HG03575 (cell line): Measurements from ENCODE around the gene PRSS22.

Experiments used
- ATAC-seq: cut with Tn5 transposase; IDR thresholded peaks from one replicate; pipeline ENCODE4 v1.9.1; 2021; ENCODE audit not compliant: unreplicated experiment, insufficient number of reproducible peaks, low FRiP score; ENCODE audit errors: extremely low read depth

Gene PRSS22

DNA sequence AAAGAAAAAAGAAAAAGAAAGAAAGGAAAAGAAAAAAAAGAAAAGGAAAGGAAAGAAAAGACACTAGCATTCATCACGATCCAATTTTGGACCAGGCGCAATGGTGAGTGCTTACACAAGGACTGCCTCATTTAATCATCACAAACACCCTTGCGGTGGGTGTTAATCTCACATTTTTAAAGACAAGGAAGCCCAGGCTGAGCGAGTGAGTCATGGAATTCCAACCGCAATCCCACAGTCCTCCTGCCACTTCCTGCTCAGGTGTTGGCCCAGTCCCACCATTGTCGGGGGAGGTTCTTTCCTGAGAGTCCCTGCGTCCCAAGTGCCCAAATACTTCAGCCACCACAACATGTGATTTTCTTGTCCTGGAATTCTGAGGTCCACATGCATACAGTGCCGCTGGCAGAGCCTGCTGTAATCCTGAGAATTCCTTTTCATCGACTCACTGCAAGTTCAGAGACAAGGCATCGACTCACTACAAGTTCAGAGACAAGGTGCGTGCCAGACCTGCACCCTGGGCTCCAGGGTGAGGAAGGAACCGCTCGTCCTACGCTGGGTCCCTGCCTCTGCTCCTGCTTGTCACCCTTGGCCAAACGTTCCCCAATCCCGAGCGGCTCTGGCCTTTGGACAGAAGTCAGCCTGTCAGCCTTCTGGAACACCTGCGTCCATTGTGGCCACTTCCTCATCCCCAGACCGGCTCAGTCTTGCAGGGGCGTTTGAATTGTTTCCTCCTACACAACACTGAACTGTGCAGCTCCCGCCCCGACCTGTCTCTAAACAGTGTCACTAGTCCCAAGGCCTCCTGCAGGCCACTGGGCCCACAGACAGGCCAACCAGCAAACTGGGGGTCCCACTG, 22.1 kb downstream of the PRSS22 start:
- no peak for ATAC-seq

DNA sequence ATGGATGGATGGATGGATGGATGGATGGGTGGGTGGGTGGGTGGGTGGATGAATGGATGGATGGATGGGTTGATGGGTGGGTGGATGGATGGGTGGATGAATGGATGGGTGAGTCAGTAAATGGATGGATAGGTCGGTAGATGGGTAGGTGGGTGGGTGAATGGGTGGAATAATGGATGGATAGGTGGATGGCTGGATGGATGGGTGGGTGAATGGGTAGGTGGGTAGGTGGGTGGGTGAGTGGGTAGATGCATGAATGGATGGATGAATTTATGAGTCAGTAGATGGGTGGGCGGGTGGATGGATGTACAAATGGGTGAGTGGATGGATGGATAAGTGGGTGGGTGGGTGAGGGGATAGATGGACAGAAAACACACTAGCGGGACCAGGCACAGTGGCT, 23.0 kb downstream of the PRSS22 start:
- ATAC-seq: no peak

DNA sequence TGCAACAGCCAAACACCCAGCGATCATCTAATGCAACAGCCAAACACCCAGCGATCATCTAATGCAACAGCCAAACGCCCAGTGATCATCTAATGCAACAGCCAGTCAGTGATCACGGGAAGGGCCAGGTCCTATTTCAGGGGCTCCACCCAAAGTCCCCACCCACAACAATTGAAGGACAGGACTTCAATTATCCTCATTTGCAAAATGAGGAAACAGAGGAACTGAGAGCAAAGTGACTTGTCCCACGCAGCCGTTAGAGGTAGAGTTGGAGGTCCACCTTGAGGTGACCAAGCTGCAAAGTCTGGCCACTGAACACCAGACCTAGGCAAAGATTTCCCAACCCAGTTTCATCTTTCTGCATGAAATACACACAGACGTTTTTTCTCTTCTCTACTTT, 24.2 kb downstream of the PRSS22 start:
- no peak for ATAC-seq

DNA sequence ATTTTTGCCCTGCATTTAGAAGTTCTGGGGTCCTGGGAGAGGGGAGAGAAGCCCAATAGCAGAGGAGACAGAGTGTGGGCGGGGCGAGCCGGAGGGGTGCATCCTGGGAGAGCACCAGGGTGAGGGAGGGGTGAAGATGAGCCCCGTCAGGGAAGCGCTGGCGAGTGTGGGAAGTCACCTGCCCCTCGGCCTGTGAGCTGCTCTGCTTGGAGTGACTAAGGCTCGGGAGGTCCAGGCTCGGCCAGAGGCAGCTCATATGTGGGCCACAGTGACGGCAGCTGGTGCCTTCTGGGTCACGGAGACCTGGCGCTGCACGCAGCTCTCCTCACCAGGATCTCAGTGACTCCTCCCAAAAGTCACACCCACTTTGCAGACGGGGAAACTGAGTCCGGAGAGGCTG, 26.8 kb downstream of the PRSS22 start:
- no peak for ATAC-seq

DNA sequence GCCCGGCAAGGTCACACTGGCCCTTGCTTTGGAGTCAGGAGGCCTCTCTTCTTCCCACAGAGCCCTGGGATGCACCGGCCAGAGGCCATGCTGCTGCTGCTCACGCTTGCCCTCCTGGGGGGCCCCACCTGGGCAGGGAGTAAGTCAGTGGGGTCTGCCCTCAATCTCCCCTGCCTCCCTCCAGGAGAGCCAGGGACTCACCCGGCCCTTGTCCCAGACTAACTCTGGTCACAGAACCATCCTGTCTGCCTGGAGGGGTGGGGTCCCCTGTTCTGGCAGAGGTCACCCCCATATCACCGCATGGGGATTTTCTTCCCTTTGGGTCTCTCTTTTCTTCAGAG, 27.6 kb downstream of the PRSS22 start:
- ATAC-seq: no peak

DNA sequence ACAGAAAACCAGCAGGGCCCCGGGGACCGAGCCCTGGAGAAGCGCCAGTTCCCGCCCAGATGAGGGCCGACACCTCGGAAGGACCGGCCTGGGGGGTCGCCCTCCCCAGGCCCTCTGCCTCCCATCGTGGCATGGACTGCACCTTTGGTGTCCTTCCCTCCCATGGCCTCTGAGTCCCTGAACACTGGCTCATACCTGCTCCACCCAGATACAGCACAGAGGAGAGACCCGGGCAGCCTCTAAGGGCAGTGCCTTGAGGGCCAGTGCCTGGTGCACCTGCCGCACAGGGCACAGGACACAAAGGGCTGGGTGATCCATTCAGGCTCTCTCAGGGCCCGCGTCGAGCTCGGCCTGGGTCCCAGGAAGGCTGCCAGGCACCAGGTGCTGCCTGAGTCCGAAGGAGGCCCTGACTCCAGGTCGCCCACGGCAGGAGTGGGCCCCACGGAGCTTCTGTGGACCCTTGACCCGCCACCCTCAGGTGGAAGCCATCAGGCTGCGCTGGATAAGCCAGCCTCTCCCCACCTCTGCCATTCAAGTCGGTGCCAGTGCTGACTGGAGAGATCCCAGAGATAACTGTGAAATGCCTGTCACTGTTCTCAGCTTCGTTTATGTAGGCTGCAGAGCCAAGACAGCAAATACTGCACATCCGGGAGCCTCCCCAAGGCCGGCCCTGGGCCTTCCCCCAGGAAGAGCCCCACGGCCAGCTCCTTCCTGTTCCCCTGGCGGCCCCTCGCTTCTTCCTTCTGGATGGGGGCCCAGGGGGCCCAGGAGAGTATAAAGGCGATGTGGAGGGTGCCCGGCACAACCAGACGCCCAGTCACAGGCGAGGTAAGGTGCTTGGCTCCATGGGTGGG, 28.2 kb downstream of the PRSS22 start, which contains the start of gene ZG16B:
ZG16B (plus strand) TSS at position 803 of the 854 bp plus-strand sequence. CDS start 139 bp downstream, outside the sequence.
- no peak for ATAC-seq

- no peak for ATAC-seq
Measured at GRCh38 chr16:2828876-2829430, 29.0 kb downstream of the PRSS22 start.

DNA sequence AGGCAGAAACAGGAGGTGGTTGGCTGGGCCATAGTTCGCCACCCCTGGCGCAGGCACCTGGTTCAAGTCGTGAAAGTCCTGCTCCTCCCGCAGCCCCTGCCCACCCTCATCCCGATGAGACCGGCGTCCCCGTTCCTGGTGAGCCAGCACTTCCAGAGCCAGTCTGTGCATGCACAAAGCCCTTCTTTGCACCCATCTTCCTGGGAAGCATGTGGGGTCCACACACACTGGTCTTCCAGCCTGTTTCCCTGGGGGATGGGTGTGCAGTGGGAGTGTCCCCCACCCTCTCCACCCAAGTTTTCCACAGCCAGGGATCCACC, 29.5 kb downstream of the PRSS22 start:
- no peak for ATAC-seq

- ATAC-seq: no peak
Measured at GRCh38 chr16:2827831-2828520, 30.0 kb downstream of the PRSS22 start.

DNA sequence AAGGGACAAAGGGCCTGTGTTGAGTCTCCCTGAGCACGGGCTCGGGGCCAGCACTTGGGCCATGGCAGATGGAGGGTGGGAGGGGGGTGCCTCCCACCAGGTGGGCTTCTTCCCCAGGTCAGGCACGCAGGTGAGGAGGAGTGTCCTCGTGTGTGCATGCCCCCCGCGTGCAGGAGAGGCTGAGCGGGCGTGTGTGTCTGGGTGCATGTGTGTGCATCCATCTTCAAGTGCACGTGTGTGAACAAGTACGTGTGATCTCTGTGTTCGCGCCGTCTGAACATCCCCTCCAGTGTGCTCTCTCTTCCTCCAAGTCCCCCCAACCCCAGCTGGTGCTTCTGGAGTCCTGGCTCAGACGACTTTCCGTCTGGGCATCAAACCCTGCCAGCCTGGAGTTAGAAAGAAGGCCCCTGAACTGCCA, 30.6 kb downstream of the PRSS22 start:
- ATAC-seq: no peak

GRCh38 chr16:2826591-2827373, 31.2 kb downstream of the PRSS22 start:
- ATAC-seq: no peak

GRCh38 chr16:2825906-2826305, 32.1 kb downstream of the PRSS22 start:
- no peak for ATAC-seq

DNA sequence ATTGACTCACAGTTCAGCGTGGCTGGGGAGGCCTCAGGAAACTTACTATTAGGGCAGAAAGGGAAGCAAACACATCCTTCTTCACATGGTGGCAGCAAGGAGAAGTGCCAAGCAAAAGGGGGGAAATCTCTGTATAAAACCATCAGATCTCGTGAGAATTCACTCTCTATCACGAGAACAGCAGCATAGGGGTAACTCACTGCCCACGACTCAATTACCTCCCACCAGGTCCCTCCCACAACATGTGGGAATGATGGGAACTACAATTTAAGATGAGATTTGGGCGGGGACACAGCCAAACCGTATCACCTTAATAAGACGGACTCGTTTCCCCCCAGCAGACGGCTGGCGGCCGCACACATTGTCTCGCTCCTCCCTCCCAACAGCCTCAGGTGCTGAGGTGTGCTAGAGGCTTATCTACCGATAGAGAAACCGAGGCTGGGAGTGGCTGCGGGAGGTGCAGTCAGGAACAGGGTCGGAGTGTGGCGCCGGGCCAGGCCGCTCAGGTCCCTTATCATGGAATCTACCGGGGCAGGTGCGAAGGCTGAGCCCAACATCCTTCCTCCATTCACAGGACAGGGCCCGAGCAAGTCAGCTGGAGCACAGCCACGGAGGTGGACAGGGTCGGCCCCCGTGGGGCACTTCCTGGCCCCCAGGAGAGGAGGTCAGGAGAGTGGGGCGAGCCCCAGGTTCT, 32.8 kb downstream of the PRSS22 start:
- ATAC-seq: no peak

DNA sequence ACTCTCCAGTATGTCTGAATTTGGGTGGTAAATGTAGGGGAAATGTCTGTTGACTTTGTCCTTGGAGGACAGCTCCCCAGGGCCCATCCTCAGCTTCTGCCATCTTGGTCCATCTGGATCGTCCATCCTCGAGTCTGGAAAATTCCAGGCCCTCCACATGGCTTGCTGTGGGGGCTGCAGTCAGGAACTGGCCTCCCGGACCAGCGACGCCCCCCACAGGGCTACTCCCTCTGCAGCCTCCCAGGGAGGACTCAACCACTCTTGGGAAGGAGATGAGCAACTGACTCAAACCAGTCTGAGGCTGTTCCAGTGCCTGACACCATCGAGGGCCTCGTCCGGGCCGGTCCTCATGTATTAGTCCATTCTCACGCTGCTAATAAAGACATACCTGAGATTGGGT, 33.3 kb downstream of the PRSS22 start:
- ATAC-seq: no peak

DNA sequence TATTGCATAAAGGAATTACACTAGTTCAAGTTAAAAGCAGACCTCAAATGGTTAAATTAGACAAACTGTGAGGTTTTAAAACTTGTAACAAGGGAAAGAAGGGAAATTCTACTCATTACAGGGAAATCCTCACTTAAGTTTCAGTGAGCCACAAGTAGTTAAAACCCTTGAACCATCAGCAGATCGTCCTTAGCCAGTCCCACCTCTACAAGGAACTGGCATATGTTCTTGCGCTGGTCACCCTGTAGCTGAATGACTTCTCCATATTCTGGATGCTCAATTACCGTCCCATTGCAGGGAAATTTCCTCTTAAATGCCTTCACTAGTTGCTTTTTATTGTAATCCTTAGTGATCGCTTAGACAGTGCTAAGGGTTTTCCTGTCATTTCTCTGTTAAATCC, 35.5 kb downstream of the PRSS22 start:
- ATAC-seq: no peak

DNA sequence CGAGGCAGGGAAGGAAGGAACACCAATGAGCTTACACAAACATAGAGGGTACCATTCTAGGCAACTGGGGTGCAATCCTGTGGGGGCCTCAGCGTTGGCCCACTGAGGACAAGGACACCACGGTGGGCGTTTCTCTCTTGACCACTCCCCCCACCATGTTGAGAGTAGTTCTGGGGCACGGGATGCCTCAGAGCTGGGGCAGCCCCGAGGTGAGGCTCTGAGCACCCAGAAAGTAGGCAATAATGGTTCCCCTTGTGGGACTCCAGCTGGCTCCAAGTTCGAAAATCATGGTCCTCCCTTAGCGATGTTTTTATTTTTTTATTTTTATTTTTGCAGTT, 35.8 kb downstream of the PRSS22 start:
- ATAC-seq: no peak

DNA sequence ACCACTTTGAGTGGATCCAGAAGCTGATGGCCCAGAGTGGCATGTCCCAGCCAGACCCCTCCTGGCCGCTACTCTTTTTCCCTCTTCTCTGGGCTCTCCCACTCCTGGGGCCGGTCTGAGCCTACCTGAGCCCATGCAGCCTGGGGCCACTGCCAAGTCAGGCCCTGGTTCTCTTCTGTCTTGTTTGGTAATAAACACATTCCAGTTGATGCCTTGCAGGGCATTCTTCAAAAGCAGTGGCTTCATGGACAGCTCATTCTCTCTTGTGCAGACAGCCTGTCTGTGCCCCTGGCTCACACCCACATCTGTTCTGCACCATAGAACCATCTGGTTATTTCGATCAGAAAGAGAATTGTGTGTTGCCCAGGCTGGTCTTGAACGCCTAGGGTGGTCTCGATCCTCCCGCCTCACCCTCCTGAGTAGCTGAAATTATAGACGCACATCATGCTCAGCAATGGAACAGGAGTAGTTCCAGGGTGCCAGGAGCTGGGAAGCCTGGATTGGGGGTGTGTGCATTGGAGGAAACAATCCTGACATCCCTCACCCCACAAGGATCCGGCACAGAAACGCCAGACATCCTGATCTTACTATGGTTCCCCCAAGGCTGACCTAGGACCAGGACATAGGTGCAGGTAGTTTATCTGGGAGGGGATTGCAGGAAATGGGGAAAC, 36.3 kb downstream of the PRSS22 start:
- no peak for ATAC-seq
